ENCODE data around the gene TENT5C.

The TENT5C gene

DNA sequence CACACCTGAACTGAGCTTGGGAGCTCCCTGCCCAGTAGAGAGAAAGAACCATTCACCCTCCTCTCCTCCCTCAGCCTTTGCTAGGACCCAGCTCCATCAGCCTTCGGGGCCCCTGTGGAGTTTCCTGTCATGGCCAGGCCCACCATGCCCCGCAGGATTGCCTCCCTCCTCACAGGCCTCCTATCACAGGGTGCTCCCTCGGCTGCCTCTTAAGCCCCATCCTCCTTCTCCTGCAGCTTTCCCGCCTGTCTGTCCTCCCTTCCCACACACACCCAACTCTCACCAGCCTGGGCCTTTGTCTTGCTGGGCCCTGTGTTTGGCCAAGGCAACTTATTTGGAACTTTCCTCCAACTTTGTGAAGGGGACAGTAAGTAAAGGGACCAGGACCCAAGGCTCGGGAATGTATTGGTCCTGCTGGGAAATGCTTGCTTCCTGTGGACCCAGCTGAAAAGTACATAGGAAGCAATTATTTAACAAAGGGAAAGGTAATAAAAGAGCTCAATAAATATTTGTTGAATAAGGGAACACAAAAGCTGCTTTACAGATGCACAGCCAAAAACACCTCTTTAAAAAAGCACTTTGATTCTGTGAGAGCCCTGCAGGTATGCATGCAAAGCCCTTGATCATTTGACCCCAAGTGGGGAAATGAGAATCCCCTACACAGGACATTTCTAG lies 31.6 kb upstream of the TENT5C start:
- no peak for FAIRE-seq

DNA sequence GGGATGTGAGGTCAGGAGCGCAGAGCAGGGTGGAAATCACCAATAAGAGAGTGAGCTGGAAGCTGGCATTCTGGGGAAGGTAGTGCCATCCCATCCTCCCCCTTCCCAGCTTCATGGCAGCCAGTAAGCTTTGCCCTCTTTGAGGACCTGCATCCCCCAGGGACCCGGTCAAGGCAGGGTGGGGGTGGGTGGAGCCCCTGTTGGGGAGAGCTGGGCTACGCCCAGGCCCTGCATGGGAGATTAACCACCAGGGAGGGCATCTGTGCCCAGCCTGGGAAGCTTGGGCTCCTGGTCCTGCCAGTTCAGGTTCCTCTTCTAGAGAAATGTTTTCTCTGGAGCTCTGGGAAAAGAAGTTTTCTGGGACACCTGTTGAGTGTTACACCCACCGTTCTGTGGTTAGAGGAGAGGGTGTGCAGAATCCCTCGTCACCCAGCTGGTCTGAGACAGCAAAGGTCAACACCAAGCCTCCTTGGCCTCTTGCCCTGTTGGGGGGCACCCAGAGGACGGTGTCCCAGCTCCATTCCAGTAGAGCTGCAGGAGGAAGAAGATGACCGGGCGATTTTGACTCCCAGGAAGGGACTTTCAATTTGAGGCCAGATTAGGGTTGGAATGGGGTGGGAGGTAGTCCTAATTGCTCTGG lies 30.1 kb upstream of the TENT5C start:
- no peak for FAIRE-seq

- no peak for FAIRE-seq
Measured at GRCh38 chr1:117576236-117576635, 29.6 kb upstream of the TENT5C start.

- FAIRE-seq = no peak
Measured at GRCh38 chr1:117577191-117577885, 28.5 kb upstream of the TENT5C start.

DNA sequence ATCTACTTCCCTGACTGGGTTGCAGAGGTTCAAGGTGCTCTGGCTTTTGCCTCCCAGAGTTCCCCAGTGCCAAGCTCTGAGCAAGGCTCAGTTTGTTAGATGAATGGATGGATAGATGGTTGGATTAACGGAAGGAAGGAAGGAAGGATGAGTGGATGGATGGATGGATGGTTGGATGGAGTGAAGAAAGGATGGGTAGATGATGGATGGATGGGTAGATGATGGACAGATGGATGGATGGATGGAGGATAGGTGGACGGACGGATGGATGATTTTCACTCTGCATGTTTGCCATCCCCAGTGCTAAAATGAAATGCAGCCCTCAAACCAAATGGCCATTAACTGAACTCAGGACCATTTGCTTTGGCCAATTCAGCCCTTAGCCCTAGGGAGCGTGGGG lies 27.4 kb upstream of the TENT5C start:
- FAIRE-seq = no peak

DNA sequence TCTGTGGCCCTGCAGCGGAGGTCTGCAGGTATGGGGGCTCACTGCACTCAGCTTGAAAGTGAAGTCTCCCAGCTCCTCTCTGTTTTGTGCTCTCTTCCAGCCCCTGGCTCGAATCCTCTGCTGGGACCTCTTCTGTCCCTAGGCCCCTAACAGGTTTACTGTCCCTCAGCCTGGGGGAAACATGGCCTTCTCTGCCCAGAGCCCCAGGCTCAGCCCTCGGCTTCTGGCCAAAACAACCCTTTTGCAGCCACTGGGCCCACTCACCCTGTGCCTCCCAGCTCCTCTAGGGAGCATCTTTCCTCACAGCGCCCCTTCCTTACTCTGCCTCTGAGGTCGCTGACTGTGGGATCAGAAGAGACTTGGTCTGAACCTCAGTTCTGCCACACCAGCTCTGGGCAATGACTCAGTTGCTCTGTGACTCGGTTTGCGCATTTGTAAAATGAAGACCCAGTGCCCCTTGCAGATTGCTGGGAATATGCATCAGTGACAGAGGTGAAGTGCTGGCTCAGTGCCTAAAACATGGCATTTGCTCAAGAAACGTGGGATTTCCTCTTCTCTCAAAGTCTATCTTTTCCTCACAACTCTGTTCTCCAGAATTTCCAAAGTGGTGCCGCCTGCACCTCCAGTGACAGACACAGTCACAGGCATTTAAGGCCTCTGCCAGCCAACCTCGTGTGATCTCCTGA lies 26.5 kb upstream of the TENT5C start:
- FAIRE-seq = no peak

- FAIRE-seq = no peak
Measured at GRCh38 chr1:117580436-117580835, 25.4 kb upstream of the TENT5C start.

DNA sequence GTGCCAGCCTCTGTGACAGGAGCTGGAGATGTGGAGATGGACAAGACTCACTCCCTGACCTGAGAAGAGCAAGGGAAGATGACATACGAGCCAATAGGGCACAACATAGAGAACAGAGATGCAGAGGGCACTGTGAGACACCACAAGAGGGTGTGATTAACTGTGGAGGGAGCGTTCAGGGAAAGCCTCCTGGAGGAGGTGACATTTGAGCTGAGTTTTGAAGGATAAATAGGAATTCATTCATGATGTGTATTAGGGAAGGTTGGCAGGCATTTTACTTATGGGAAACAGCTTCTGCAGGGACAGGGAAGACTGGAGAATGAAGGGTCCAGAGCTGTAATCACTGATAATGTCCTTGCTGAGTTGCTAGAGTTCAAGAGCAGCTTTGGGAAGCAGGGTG lies 25.0 kb upstream of the TENT5C start:
- FAIRE-seq = no peak

- no peak for FAIRE-seq
Measured at GRCh38 chr1:117581391-117581943, 24.4 kb upstream of the TENT5C start.

GRCh38 chr1:117582451-117582850 lies 23.4 kb upstream of the TENT5C start:
- no peak for FAIRE-seq

GRCh38 chr1:117583247-117583646 lies 22.6 kb upstream of the TENT5C start:
- no peak for FAIRE-seq

GRCh38 chr1:117584181-117584580 lies 21.7 kb upstream of the TENT5C start:
- no peak for FAIRE-seq

- FAIRE-seq = no peak
Measured at GRCh38 chr1:117585086-117585485, 20.8 kb upstream of the TENT5C start.

DNA sequence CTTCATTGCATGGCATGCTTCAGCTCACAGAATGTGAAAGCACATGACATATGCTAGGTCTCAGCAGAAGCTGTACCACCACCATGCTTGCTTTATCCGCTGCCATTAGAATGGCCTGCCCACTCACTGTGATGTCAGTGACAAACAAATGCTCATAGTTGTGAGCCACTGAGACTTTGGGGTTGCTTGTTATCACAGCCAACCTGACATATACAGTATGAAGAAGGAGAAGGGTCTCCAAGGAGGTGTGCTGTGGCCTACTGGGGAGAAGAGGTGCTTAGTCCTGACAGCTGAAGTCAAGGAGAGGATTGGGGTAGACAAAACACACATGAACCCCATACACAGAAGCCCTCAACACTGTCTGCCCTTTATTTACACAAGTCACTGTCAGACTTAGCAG lies 19.5 kb upstream of the TENT5C start:
- FAIRE-seq = no peak

DNA sequence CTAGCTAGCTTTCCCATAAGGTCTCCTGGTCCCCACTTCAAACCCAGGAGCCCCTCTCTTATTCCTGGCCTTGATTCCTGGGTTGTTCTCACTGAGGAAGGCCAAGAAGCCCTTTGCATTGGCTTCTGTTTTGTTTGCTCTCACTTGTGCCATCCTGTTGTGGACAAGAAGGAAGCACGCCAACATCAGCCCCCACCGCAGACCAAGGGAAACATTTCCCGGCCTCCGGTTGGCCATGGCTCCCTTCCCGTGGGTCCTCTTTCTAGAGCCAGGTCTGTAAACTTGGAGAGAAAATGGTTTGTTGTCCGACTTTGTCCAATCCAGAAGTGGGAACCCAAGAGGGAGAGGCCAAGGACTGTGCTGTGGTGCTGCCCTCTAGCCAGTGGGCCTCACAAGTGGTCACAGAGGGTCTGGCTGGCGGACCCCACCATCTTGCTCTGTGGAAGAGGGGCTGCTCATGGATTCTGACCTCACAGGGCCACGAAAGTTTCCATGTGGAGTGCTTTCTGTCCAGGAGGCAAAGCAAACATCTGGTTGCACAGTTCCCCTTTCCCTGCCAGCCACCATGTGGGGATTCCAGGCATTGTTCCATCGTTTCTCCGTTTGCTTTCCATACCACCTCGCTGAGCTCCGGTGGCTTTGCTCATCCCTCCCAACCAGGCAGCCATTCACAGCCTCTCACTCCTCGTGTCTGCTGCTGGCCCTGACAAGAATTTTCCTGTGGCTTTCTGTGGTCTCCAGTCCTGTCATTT lies 18.9 kb upstream of the TENT5C start:
- no peak for FAIRE-seq

- FAIRE-seq = no peak
Measured at GRCh38 chr1:117587499-117588356, 18.1 kb upstream of the TENT5C start.

DNA sequence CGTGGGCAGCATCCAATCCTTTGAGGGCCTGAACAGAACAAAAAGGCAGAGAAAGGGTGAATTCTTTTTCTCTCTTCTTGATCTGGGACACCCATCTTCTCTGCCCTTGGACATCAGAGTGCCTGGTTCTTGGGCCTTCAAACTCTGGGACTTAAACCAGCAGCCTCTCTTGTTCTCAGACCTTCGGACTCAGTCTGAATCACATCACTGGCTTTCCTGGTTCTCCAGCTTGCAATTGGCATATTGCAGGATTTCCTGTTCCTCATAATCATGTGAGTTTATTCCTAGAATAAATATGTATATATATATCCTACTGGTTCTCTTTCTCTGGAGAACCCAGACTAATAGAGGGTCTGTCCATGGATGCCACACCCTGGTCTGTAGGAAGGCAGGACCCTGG lies 16.3 kb upstream of the TENT5C start:
- FAIRE-seq = no peak

DNA sequence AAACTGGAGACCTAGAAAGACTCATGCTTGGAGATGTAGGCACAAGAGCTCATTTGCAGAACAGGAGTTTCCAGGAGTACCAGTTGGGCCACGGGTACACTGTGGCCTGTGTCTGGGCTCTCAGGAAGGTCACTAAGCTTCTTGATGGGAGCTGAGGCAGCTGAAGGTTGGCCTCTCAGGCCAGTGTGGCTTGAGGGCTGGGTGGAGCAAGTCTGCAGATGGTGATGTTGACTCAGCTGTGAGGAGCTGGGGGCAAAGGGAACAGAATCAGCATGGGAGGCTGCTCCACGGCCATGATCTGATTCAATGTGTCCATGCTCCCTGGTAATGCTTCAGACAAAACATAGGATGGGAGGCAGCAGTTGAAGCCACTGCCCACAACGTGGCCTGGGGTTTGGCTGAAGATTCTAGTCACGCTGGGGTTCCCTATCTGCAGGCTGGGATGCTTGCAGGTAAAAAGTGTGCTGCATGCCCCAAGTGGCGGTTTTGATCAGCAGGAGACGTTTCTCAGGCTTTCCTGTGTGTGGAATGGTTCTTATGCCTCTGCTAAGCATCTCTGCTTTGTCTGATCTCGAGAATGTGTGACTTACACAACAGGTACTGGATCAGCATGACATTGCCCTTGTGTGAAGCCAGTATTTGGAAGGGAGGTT lies 15.4 kb upstream of the TENT5C start:
- FAIRE-seq = no peak

DNA sequence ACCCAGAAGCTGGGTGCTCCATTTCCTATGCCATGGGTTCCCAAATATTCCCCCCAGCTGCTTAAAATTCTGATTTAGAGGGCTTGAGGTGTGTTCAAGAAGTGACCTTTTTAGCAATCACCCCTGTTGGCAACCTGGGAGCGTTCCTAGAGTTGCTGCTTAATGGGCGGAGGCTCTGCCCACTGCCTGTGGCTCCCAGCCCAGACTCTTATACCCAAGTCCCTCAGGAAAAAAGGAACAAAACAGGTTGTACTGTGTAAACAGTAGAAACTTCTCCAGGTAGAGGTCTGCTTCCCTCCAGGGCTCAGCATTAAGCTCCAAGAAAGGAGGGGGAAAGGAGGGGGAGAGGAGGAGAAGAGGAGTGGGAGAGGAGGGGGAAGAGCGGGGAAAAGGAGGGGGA lies 14.6 kb upstream of the TENT5C start:
- no peak for FAIRE-seq

- FAIRE-seq = no peak
Measured at GRCh38 chr1:117592155-117592554, 13.7 kb upstream of the TENT5C start.

Data from islet of Langerhans (tissue), 1 donor.